ENCODE measurements around the gene IAPP. TPM values are rescaled to one million over a fixed set of nuclear protein-coding genes. Genes with fewer than 3 reads are reported as not detected.
"Not testable (repeated sequence)": the region's sequence is repeated elsewhere in the genome, so short reads cannot be mapped to it uniquely, and the experiment has no call there.

The IAPP gene
- total RNA-seq, 1 experiment from 2014 or later: not detected

DNA sequence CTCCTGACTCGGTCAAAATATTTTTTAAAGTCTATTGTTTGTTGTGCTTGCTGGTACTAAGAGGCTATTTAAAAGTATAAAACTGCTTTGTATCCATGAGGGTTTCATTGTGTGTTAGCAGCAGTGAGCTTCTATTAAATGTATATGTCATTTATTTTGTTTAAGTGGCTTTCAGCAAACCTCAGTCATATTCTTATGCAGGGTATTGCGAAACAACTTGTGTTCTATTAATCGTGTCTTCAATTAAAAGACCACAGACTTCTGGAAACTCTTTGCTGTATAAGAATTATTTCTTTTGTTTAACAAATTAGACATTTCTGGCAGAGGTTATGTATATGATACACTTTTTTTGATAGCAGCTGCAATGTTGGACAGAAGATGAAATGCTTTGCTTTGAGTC, 6.5 kb downstream of the IAPP start:
- no peak for DNase-seq (ENCODE audit: low read depth)

DNA sequence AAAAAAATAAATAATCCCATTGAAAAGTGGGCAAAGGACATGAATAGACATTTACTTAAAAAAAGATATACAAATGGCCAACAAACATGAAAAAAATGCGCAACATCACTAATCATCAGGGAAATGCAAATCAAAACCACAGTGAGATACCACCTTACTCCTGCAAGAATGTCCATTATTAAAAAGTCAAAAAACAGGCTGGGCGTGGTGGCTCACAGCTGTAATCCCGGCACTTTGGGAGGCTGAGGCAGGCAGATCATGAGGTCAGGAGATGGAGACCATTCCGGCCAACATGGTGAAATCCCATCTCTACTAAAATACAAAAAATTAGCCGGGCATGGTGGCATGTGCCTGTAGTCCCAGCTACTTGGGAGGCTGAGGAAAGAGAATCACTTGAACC, 8.6 kb downstream of the IAPP start:
- DNase-seq (ENCODE audit: low read depth): not testable (repeated sequence)

DNA sequence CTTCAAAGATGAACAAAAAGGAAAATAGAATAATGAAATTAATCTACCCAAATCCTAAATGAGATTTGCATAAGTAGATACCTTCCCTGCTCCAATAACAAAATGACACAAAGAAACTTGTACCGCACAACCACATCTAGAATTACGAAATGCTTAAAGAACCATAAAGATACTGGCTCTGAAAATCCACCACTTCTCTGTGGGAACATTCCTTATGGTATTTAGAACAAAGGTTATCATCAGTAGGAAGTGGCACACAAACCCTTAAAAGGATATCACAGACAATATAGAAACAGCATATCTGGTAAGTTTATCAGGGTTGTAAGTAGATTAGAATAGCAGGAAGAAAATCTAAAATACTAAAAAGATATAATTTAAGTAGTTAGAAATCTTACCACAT, 11.6 kb downstream of the IAPP start:
- peak; percentile 17 for DNase-seq (ENCODE audit: low read depth)

DNA sequence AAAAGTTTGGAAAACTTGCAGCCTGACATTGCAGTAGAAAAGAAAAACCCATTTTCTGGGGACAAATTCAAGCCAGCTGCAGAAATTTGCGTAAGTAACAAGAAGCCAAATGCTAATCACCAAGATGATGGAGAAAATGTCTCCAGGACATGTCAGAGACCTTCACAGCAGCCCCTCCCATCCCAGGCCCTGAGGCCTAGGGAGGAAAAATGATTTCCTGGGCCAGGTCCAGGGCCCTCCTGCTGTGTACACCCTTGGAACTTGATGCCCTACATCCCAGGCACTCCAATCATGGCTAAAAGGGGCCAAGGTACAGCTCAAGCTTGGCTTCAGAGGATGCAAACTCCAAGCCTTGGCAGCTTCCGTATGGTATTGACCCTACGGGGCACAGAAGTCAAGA, 14.5 kb downstream of the IAPP start:
- no peak for DNase-seq (ENCODE audit: low read depth)

DNA sequence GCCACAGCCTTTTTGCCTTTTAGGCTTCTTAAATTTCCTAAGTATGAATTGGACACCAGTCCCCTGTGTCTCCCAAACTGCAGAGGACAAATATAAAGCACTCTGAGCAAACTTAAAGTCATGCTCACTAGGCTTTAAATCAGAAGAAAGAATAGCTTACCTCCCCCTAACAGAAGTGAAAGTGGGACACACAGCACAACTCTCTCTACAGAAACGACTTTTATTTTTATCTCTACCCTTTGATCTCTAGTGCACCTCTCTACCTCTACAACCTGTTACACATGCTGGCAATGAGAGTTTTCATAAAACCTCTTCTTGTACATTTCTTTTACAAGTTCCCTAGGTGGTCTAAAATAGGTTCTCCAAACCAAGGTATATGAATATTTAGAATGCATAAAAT, 19.7 kb downstream of the IAPP start:
- no peak for DNase-seq (ENCODE audit: low read depth)

DNA sequence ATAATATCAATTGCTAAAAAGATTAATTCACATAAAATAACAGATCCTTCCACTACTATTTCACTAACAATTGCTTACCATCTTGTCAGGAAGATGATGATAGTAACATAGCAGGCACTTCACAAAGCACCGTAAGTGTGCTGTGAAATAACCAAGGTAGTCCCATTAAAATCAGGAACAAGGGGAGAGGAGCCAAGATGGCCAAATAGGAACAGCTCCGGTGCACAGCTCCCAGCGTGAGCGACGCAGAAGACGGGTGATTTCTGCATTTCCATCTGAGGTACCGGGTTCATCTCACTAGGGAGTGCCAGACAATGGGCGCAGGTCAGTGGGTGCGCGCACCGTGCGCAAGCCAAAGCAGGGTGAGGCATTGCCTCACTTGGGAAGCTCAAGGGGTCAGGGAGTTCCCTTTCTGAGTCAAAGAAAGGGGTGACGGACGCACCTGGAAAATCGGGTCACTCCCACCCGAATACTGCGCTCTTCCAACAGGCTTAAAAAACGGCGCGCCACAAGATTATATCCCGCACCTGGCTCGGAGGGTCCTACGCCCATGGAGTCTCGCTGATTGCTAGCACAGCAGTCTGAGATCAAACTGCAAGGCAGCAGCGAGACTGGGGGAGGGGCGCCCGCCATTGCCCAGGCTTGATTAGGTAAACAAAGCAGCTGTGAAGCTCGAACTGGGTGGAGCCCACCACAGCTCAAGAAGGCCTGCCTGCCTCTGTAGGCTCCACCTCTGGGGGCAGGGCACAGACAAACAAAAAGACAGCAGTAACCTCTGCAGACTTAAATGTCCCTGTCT, 22.3 kb downstream of the IAPP start:
- DNase-seq (ENCODE audit: low read depth): not testable (repeated sequence)

DNA sequence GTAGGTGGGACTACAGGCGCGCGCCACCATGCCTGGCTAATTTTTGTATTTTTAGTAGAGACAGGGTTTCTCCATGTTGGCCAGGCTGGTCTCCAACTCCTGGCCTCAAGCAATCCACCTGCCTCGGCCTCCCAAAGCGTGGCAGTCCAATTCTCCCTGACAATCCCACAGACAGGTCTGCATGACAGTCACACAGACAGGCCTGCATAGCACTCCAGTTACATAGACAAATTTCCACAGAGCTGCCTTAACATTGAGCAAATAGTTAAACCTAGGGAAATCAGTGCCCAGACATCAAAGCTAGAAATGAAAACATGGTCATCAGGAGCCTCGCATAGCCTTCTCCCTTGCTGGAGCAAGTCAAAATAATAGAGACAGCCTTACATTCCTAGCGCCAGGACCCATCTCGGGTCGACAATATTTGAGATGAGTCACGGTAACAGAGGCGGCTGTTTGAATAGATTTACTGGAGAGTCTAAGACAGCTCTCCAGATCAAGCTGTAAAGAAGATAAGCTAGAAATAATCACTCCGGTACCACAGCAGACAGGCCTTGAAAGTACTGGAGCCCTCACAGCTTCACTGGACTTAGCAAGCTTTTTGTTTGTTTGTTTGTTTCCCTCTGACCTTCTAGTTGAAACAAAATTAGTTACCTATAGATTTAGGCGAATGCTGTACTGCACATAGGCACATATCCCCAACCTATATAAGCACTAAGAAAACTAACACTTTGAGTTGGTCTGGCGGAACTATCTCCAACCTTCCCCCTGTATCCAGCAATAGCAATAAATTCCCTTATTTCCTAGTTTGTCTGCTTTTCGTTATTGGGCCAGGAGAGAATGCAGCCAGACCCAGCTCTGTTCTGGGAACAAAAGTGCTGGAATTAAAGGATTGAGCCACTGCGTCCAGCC, 40.9 kb downstream of the IAPP start:
- DNase-seq (ENCODE audit: low read depth): peak; percentile 62

DNA sequence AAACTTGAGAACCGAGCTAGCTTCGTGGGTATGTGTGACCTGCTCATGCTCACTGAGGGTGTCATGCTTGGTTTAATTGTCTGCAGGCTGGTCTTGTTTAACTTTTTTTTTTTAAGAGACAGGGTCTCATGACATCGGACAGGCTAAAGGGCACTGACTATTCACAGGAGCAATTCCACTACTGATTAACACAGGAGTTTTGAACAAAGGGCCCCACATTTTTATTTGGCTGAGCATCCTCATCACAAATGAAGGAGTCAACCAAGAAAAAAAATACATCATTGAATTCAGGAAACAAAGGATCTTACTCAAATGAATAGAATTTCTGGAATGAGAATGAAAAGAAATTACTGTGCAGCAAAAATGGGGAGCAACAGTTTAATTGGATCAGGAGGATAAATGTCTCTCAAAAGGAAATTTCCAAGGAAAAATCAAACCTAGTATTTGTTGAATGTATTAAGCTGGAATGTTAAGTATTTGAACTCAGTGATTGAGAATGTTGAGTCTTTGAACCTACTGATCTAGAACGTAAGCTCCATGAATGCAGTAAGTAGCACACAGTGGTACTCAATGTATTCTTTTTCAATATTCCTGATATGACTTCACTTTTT, 43.9 kb downstream of the IAPP start:
- DNase-seq (ENCODE audit: low read depth): peak; percentile 57

DNA sequence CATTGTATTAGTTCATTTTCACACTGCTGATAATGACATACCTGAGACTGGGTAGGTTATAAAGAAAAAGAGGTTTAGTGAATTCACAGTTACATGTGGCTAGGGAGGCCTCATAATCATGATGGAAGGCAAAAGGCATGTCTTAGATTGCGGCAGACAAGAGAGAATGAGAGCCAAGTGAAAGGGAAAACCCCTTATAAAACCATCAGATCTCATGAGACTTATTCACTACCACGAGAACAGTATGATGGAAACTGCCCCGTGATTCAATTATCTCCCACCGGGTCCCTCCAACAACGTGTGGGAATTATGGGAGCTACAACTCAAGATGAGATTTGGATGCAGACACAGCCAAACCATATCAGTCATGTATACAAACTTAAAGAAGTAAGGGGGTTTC, 45.7 kb downstream of the IAPP start:
- peak; percentile 12 for DNase-seq (ENCODE audit: low read depth)

DNA sequence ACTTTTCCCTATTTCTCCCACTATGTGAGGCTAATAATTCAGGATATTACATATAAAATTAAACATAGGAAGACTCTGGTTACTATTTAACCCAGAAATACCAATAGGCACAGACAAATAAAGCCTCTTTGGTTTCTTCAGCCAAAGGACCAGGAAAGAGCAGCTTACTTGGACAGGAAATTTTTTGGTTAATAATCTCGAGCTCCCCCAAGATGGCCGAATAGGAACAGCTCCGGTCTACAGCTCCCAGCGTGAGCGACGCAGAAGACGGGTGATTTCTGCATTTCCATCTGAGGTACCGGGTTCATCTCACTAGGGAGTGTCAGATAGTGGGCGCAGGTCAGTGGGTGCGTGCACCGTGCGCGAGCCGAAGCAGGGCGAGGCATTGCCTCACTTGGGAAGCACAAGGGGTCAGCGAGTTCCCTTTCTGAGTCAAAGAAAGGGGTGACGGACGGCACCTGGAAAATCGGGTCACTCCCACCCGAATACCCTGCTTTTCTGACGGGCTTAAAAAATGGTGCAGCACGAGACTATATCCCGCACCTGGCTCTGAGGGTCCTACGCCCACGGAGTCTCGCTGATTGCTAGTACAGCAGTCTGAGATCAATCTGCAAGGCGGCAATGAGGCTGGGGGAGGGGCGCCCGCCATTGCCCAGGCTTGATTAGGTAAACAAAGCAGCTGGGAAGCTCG, 46.5 kb downstream of the IAPP start:
- not testable (repeated sequence) for DNase-seq (ENCODE audit: low read depth)

DNA sequence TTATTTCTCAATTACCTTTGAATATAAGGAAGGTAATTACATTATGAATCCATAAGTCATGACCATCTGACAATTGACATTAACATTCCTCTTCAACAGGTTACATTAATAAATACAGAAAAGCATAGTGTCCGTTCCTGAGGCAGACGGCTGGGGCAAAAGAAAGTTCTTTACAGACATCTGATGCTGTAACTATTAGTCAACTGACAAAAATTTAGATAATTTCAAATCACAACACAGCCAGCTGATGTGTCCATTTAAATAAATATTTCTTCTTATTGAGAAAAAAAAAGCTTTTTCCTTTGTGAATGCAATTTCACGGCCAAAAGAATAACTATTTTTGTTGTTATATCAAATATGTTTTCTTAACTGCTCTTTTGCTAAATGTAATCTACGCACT, 55.5 kb downstream of the IAPP start:
- peak; percentile 34 for DNase-seq (ENCODE audit: low read depth)

Other genes with a start within 250 kb of the IAPP start
- 0.12 and 0.27 TPM in 2 replicates for gene SLCO1B1, start 241.7 kb upstream of the IAPP start, total RNA-seq (2014; rRNA removed; shearing (Covaris generic))
- gene SLCO1A2, start 38.0 kb upstream of the IAPP start, total RNA-seq (2014; rRNA removed; shearing (Covaris generic)): 0.49 and 1.1 TPM in 2 replicates
- 0.94 and 2.3 TPM in 2 replicates for gene PYROXD1, start 64.8 kb downstream of the IAPP start, total RNA-seq (2014; rRNA removed; shearing (Covaris generic))
- gene RECQL, start 128.7 kb downstream of the IAPP start, total RNA-seq (2014; rRNA removed; shearing (Covaris generic)): 71.3 and 92.2 TPM in 2 replicates
- 95.9 and 121 TPM in 2 replicates for gene GOLT1B, start 128.9 kb downstream of the IAPP start, total RNA-seq (2014; rRNA removed; shearing (Covaris generic))
- gene SPX, start 153.4 kb downstream of the IAPP start, total RNA-seq (2014; rRNA removed; shearing (Covaris generic)): 0.39 and 0.47 TPM in 2 replicates
- not detected in 2 replicates for gene GYS2, start 231.9 kb downstream of the IAPP start, total RNA-seq (2014; rRNA removed; shearing (Covaris generic))

Measured in M059J (cell line).